ENCODE results near the gene INAFM1.

INAFM1 gene

DNA sequence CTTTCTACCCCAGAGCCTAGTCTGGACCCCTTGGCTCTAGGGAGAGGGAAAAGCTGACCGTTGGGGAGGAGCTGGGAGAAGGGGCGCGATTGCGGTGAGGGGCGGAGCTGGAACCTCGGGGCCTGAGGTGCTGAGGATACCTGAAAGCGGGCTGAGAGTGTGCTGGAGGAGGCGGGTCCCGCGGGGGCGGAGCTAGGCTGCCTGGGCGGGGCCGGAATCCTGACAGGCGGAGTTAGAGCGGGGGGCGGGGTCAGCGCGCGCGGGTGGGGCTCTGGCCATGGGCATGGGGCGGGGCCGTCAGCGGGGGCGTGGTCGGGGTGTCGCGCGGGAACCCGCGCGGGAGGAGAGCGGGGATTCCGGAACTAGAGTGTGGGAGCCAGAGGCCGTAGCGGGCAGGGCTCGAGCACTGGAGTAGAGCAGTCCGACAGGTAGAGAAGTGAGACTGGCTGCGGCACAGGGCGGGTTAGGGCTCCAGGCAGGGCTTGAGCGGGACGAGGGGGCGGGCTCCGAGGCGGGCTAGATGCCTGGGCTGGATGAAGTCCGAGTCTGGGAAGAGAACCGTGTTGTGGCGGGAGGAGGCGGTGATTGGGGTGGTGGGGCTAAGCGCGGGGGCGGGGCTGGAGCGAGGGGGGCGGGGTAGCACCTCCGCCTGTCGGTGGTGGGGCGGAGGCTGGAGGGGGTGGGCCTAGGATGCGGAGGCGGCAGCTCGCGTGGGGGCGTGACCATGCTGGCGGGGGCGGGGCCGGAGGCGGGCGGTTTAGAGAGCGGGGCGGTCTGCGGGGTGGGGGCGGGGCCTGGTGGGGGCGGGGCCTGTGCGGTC, at the start of gene INAFM1:
TSS of gene INAFM1 (plus strand) at position 815 of the 820 bp plus-strand sequence. CDS start 35 bp downstream, outside the sequence.
- DNase-seq (ENCODE audit: low read depth in 2 of 2): peak; percentile 100

DNA sequence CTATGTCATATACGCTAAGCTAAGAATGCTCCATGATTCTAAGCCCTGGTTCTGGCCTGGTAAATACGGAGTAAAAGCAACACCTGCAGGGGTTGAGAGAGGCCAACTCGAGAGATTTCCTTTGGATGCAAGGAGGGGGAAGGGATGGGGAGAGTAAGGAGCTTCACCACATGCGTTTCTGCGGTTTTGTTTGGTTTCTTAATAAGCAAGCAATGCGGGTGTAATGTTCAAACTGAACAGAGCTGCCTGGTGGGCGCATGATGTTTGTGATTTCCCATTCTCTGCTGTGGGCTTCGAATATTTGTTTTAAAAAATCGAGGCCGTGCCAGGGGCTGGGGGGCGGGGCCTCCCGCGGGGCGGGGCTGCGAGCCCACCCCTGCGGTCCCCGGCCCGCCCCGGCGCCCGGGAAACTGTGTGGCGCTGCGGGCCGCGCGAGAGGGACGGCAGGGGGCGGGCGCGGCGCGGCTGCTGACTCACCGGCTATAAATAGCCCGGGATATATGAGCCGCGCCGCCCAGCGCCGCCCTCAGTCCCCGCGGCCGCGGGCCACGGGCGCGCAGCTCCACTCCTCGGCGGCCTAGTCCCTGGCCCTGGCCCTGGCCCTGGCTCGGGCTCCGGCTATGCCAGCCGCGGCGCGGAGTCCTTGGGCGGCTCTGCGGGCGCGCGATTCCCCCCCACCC, 48.8 kb upstream of the INAFM1 start:
- DNase-seq (ENCODE audit: low read depth in 2 of 2): peak; percentile 65 to 71

DNA sequence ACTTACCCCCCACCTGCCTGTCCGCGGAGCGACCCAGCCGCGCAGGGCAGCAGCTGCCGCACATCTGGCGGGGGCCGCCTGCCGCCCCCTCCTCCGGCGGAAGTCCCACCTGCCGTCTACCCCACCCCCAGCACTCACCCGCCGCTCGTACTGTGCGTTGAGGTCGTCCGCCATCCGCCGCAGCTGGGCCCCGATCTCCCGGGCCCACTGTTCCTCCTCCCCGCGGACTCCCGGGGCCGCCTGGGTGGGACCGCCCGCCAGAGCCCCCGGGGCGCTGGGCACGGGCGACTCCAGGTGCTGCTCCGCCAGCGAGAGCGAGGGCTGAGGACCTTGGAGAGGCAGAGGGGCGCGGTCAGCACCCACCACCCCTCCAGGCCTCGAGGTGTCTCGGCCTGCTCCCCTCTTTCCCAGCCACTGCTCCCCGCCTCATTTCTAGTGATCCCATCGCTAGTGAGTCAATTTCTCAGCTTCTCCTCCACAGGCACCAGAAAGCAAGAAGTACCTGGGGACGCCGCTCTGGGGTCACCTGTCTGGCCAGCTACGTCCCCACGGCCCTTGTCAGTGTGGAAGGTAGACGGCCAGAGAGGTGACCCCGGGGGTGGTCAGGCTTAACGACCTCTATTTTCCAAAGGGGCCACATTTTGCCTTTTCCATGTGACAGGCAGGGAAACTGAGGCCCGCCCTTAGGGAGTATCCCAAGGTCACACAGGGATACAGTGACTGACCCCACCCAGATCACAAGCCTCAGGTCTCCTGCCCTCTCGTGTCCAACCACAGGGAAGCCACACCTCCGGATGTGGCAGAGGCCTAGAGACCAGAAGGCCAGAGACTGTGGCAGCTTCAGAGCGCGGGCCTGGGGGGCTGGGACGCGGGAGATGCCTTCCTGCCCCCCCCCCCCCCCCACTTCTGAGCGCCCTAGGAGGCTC, 48.0 kb upstream of the INAFM1 start:
- peak in 1 of 2 donors; percentile 35 for DNase-seq (ENCODE audit: low read depth in 2 of 2)

DNA sequence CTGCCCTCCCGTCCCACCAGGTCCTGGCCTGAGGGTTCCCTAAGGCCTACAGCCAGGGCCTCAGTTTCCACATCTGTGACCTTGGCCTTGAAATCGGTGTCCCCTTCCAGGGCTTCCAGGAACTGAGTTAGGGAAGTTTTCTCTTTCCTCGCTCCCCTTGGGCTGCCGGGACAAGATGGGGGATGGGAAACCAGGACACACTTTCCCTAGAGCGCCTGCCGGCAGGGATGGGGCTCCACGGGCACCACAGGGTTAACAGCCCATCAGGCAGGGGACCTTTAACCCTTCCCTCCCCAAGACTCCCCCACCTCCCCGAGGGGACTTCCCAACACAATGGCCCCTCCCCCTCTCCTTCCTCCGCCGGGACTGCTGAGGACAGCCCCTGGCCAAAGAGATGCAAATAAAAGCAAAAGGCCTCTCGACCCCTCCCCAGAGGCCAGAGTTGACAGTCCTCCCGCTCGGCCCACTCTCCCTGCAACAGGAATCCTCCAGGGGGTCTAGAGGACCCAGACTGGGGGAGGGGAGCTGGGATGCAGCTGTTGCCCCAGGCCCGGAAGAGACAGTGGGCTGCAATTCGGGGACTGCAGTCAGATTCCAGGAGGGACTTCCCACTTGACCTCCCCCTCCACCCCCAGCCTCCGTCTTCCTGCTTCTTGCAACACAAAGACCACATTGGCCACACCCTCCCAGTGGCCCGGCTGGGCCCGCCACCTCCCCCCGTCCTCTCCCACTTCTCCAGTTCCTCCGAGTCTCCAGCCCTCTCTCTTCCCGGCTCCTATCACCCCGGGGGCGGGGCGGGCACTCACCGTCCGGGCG, 47.1 kb upstream of the INAFM1 start:
- no peak for DNase-seq (ENCODE audit: low read depth in 2 of 2)

DNA sequence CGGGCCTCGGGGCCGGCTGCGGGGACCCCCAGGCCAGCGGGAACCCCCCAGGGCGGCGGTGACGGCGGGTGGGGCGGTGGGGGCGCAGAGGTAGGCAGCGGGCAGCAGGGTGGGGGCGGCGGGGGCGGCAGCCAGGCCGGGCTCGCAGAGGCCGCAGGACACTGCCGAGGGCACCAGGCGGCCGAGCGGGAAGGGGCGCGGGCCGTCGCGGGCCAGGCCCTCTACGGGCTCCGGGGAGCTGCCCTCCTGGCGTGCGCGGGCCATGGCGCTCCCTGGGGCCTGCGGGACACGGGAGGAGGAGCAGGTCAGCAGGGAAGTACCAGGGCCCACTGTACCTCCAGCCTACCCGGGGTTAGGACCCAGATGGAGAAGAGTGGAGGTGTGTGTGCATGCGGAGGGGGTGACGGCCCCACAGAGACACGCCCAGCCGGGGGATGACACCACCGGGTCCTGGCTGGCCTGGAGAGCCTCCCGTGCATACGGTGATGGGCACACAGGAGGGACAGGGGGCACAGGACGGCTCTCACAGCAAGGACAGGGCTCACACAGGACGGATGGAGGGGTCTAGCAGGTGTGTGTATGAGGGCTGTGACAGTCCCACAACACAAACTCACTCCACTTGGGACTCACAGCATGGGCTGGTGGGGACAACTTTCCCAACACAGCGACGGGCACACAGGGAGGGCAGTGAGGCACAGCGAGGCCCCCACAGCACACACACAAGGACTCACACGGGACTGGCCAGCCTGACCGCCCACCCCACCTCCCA, 46.3 kb upstream of the INAFM1 start:
- no peak for DNase-seq (ENCODE audit: low read depth in 2 of 2)

DNA sequence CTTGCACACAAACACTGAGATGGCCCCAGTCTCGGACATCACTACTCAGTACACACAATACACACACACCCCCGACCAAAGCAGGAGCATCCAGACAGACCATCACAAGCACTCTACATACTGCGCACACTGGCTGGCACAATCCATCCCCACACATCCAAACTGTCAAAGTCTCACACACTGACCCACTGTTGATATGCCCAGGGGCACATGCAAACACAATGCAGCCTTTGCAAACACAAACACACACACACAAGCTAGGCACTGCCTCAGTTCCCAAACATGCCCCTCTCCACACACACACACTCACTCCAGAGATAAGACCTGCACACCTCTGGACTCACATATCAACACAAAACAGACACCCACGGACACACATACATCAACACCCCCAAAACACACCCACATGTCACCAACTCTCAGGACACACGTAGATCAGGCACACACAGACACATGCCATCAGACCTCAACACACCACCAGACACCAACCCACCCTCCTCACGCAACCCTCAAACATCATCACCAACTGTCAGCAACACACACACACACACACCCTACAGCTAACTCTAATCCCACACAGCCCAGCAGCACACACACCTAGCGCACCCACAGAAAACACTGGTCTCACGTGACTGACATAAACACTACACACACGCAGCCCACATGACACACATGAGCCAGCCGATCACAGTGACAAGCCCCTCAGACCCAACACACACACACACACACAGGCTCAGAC, 45.6 kb upstream of the INAFM1 start:
- DNase-seq (ENCODE audit: low read depth in 2 of 2): no peak

DNA sequence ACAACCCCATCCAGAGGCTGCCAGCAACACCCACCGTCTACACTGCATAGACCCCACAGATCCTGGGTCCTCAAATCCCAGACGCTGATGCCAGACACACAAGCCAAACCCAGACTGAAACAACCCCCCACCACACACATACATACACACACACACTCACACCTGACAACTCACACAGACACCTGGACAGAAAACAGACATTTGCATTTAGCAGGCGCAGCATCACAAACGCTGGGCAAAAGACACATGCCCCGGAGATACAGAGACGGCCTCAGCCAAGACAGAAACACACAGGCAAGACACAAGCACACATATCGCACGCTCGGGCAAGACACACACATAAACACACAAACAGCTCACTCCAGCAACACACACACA, 45.0 kb upstream of the INAFM1 start:
- no peak for DNase-seq (ENCODE audit: low read depth in 2 of 2)

DNA sequence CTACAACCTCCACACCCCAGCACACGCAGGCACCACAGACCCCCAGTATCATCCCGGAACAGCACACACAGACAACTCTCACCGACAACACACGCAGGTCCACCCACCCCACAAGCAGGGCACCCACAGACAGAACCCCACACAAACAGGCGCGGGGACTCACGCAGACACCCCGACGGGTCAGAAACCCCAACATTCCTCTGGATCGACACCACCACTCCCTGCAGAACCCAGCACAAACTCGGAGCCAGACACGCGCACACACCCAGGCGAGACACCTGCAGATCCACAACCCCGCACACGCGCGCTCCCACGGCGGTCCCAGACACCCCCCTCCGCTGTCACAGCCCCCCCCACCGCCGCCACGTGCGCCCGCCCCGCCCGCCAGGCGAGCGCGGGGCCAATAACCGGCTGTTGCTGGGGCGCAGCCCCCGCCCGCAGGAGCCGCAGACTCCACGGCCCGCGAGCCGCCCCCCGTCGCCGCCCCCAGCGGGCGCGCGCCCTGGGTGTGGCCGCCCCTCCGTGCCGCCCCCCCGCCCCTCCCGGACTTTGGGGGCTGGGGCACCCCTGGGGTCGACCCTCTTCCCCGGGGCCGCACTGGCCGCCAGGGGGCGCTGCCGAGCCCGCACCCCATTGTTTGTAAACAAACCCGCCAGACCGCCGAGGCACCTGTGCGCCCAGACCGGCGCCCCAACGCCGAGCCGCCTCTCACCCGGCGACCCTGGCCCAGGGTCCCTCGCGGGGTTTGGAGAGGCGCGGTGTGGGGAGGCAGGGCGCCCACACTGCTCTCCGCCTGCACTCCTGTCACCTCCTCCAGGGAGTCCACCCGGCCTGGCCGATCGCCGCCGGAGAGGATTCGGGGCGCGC, 44.4 kb upstream of the INAFM1 start:
- DNase-seq (ENCODE audit: low read depth in 2 of 2): peak; percentile 60 to 62

DNA sequence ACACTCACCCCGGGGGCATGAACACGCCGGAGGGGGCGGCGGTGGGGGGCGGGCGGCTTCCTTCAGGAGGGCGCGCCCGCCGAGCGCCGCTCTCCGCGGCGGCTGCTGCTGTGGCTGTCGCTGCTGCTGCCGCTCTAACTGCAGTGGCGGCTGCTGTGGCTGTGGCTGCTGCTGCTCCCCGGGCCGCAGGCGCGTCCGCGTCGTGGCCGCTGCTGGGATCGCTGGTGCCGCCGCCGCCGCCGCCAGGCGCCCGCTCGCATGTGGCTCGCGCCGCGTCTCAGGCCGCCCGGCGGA, 43.8 kb upstream of the INAFM1 start, which contains the start of gene BBC3:
TSS of gene BBC3 (minus strand) at position 279 of the 294 bp plus-strand sequence. CDS start 2,768 bp downstream, outside the sequence.
- DNase-seq (ENCODE audit: low read depth in 2 of 2): no peak

DNA sequence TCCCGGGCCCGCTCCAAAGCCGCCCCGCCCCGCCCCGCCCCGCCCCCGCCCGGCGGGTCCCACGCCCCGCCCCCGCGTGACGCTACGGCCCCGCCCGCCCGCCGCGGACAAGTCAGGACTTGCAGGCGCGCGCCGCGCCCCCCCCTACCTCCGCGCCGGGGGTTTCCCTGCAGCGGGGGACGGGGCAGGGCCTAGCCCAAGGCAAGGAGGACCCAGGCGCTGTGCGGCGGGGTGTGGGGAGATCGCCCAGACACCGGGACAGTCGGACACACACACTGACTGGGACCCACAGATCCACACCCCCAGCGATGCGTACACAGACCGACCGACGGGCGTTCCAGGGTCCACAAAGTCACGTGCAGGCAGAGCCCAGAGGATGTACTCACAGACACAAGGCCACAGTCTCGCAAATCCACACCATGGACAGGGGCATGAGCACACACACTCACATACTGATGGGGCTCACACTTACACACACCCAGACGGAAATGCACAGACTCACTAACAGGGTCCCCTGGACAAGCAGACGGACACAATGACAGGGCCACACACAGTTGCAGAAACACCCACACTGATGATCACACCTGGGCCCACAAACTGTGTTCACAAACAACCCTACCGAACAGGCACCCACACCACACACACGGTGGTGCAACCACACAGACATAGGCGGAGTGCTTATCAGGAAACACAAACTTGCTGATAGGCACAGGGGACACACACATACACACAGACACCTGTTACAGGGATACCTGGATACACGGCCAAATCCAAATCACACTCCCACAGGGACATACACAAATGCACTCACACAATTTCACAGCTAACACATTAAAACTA, 43.2 kb upstream of the INAFM1 start:
- peak; percentile 83 to 84 for DNase-seq (ENCODE audit: low read depth in 2 of 2)

DNA sequence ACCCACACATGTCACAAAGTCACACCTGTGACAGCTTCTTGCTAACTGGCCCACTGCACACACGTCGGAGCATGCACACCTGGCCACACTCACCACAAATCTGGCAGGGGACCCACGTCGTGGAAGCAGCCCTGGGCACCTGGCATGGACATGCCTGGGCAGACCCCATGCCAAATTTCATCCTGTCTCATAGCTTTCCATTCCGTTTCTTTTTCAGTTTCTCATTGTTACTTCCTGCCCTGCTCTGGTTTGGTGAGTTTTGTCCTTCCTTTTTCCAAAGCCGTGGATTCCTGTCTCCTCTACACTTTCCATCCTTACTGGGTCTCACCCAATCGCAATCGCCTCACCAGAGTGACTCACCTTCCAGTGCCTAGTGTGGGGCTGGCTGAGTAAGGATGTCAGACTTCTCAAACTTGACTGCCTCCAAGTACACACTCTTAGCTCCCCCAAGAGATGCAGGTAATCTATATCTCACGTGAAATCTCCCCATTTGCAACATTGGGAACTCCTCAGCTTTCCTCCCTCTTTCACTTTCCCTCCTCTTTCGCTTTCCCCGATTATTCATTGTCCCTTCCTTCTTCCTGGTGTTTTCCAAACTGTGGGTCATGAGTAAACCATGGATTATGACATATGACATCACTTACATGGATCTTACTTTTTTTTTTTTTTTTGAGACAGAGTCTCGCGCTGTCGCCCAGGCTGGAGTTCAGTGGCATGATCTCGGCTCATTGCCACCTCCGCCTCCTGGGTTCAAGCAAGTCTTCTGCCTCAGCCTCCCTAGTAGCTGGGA, 42.1 kb upstream of the INAFM1 start:
- DNase-seq (ENCODE audit: low read depth in 2 of 2): no peak

DNA sequence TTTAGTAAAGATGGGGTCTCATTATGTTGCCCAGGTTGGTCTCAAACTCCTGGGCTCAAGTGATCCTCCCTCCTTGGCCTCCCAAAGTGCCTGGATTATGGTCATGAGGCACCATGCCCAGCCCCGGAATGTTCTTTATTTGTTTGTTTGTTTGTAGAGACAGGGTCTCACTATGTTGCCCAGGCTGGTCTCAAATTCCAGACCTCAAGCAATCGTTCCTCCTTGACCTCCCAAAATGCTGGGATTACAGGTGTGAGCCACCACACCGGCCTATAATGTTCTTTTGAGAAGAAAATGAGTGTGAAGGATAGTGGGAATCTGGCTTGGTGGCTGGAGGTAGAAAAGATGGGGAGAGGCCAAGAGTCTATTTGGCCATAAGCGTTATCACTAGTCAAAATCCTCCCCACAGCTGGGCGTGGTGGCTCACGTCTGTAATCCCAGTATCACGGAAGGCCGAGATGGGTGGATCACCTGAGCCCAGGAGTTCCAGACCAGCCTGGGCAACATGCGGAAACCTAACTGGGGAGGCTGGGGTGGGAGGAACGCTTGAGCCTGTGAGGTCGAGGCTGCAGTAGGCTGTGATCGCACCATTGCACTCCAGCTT, 38.5 kb upstream of the INAFM1 start:
- no peak for DNase-seq (ENCODE audit: low read depth in 2 of 2)

DNA sequence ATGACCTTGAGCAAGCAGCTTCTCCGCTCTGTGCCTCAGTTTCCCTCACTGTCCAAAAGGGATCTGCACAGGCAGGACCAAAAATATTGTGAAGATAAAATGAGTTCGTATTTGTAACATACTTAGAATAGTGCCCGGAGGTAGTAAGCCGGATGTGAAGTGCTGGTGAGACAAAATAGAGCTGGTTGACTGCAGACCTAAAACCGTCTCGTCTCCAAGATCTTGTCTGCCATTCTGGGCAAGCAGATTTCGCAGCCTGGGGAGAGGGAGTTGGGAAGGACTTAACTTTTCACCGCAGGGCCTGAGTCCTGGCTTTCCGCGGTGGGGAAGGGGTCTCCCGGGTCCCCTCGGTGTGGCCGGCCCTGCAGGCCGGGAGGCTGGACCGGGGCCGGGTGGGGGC, 35.5 kb upstream of the INAFM1 start:
- no peak for DNase-seq (ENCODE audit: low read depth in 2 of 2)

DNA sequence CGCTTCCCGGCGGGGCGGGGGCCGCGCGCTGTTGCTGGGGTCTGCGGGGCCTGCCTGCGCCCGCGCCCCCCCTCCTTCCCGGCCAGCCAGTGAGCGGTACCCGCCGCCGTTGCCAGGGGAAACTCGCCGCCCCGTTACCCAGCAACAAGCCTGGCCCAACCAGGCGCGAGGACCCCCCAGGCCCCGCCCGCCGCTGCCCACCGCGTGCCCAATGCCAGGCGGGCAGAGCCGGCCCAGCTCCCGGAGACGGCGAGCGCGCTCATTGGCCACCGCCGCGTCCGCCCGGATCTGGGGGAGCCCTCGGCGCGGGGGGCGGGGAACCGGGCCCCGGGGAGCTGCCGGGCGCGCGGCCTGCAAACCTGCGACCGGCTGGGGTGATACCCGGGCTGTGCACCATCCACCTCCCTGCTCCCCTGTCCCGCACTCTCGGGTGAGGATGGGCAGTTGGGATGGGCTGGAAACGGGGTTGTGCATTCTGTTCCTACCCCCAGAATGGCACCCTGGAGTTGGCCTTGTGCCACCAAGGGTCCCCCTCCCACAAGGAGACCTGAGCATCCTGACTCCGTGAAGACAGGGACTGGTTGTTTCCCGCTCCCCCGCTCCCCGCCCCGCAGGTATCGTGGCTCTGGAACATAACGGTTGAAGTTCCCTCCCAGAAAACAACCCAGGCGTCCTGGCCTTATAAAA, 34.9 kb upstream of the INAFM1 start:
- DNase-seq (ENCODE audit: low read depth in 2 of 2): no peak

DNA sequence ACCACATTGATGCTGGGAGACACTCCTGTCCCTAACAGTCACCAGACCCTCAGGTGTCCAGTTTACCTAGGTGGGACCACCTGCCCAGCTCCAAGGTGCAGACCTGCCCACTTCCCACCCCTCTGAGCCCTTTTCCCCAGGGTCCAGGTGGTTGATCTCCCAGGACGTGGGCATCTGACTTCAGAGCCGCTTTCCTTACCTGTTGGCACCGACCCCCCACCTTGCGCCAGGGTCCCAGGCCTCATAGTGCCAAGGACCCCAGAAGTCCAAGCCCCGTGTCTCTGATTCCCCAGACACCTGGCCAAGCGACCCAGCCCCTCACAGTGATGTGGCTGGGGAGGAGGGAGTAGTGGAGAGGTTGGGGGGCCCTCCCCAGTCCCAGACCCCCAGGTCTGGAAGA, 34.1 kb upstream of the INAFM1 start:
- DNase-seq (ENCODE audit: low read depth in 2 of 2): no peak
